GM18951 (cell line): ENCODE measurements around the gene SH3BP1.

ENCODE experiments used
- POLR2A ChIP-seq: IDR thresholded peaks from 4 replicates; pipeline ENCODE4 v1.6.1; 2011; ENCODE audit warnings: mild to moderate bottlenecking; ENCODE audit not compliant: insufficient read length, insufficient read depth; ENCODE audit errors: extremely low read depth
- in situ Hi-C: fragments of 300-500 bp; cut with MboI; formaldehyde crosslinking; loops from one replicate; pipeline ENCODE4 v1.12.0; 2022; ENCODE audit warnings: low sequenced_read_pairs, mixed read lengths, inconsistent platforms; ENCODE audit not compliant: unreplicated experiment

SH3BP1 gene

DNA sequence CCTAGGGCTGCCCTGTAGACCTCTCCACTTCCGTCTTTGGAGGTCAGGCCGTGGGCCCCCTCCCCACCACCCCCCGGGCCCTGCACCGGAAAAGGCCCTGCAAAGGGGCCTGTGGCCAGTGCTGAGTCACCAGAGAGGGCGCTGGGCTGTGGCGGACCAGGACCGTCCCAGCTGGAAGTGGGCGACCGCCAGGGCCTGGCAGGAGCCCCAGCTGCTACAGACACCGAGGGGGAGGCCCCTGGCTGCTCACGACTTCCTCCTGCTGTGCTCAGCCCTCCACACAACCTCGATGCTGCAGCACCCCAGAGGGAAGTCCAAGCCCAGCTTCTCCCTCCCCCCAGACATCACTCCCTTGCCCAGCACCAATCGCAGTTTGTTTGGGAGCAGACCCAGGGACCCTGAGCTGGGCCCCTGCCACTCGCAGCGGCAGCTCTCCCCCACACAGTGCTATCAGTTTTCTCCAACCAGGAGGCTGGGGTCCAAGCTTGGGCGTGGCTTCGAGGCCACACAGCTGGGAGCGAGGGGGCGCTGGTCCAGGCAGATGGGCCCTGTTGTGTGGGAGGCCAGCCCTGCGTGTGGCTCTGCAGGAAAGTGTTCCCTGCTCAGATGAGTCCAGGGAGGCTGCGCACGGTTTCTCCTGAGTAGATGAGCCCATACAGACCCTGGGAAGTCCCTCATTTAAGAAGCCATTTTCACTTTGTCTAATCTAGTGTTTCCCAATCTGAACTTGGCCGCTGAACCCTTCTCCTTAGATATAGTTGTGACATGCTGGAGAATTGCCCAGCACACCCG is 5.6 kb upstream of the SH3BP1 start:
- in situ Hi-C loops, result no loop called here
- TF ChIP-seq POLR2A, result peak; percentile 36

GRCh38 chr22:37634417-37634924 is 5.0 kb upstream of the SH3BP1 start:
- in situ Hi-C loops, result no loop called here
- TF ChIP-seq POLR2A, result no peak

DNA sequence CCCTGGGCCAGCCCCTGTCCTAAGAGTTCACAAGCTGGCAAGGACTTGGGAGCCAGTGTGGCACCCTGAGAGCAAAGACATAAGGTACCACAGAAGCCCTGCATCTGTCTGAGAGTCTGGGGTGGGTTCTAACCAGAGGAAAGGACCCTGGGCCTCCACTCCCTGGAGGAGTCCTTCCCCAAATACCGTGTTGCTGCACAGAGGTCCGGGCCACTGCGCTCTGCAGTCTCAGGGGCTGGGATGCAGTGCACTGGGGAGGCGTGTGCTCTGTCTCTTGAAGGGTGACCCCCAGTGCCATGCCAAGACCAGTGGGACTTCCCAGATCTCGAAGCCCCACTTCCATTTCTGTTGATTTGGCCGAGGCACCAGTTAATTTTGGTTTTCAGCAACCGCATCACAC is 4.3 kb upstream of the SH3BP1 start:
- TF ChIP-seq POLR2A, result no peak
- in situ Hi-C loops, result no loop called here

- no peak for TF ChIP-seq POLR2A
- in situ Hi-C loops, result no loop called here
These were observed 3.1 kb upstream of the SH3BP1 start for GRCh38 chr22:37636186-37636948.

DNA sequence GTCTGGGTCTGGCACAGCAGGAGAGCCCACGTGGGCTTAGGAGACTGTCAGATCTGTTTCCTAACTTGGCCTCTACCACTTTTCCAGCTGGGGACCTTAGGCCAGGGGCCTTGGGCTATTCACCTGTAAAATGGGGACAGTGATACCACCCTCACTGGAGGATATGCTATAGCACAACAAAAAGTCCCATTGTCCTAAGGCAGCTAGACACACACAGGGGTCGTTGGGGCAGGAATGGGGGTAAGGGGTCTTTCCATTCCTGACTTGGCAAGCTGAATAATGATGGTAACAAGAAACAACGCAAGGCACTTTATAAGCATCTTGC is 2.6 kb upstream of the SH3BP1 start:
- in situ Hi-C loops, result no loop called here
- TF ChIP-seq POLR2A, result no peak

GRCh38 chr22:37638391-37639069 is 939 bp upstream of the SH3BP1 start:
- no peak for TF ChIP-seq POLR2A

DNA sequence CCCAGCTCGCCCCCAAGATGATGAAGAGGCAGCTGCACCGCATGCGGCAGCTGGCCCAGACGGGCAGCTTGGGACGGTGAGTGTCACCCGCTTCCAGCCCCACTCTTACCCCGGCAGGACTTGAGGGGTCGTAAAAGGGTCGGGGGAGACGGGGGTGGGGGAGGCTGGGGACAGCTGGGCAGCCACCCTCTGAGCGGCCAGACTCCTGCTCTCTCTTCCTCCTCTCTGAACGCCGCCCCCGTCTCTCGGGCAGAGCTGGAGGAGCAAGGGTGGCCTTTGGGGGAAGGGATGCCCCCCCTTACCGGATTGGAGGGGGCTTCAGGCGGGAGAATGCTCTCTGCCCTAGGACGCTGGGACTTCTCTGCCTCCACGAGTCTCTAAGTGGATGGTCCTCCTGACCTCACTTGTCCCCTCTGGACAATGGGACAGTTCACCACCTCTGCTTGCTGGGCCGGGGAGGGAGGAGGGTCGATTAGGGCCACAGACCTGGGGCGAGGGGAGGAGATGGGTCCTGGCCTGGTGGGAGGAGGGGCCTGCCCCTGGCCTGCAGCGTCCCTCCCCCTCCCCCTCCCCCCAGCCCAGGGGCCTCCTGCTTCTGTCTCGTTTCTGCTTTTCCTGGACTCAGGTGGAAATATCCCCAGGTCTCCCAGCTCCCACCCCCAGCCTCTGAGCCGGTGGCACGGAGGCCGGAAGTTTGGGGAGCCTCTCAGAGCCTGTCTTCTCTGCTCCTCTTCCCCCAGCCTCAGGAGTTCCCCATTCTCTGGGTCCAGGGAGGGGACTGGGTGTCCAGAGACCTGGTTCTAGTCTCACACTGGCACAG is 512 bp downstream of the SH3BP1 start:
- in situ Hi-C loops, result no loop called here

More at GRCh38 chr22:37638391-37639069, 939 bp upstream of the SH3BP1 start:
- in situ Hi-C loops, result no loop called here

GRCh38 chr22:37640591-37641560 is 1.4 kb downstream of the SH3BP1 start:
- in situ Hi-C loops, result no loop called here
- no peak for TF ChIP-seq POLR2A

More for the DNA sequence above, 512 bp downstream of the SH3BP1 start:
- no peak for TF ChIP-seq POLR2A

DNA sequence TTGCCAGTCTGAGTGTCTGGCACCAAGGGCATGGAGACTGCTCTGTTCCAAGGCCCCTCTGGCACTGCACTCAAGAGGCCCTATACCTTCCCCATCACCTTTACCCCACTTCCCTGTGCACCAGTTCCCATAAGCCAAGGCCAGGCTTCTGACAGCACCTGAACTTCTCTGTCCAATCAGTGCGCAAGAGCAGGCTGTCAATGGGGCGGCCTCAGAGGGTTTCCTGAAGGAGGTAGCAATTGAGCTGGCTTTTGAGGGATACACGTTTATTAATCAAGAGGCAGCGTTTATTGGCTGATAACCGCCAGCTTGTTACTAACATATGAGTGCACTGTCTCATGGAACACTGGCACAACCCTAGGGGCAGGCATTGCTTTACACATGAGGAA is 2.1 kb downstream of the SH3BP1 start:
- in situ Hi-C loops, result no loop called here
- no peak for TF ChIP-seq POLR2A

DNA sequence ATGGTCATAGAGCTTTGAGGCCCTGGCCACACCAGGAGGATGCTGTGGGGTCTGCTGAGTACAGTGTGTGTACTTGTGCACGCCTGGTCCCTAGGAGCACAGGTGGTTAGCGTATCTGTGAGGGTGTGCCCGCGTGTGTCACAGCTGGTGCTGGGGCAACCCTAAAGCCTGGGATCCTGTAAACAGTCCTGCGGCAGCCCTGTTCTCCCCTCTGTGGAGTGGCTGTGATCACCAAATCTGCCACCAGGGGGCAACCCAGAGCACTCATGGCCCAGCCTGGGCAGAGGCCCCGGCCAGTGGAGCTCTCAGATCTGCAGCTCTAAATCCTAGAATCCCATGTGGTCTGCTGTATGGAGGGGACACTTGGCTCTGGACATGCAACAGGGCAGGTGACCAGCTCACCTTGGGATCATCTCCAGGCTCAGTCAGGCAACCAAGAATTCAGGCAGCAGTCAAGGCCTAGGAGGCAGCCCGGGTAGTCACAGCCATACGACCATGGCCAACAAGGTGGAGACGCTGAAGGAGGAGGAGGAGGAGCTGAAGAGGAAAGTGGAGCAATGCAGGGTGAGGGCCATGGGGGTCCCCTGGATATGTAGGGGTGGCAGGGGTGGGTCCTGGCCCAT is 3.9 kb downstream of the SH3BP1 start:
- in situ Hi-C loops, result no loop called here

DNA sequence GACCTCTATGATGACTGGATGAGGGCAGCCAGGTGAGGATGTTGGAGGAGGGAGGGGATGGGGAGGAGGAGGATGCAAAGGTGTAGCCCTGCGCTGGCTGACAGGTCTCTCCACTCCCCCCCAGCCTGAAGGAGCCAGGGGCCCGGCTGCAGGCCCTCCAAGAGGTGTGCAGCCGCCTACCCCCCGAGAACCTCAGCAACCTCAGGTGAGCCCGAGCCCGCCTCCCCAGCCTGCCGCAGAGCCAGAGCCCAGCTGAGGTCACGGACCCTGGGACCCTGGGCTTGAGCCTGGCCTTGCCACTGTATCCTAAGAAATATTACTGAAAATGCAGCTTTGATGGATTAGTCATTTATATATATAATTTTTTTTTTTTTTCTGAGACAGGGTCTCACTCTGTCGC is 7.8 kb downstream of the SH3BP1 start:
- no peak for TF ChIP-seq POLR2A
- in situ Hi-C loops, result no loop called here

More for the DNA sequence above, 3.9 kb downstream of the SH3BP1 start:
- no peak for TF ChIP-seq POLR2A
